K562 (cell line): Measurements from ENCODE around the gene FAM168B.

Experiments used
- ARID3A ChIP-seq: IDR thresholded peaks from 2 replicates; pipeline ENCODE4 v1.6.1; 2012; ENCODE audit warnings: low read depth, low read length, improper control_type of control experiment, borderline replicate concordance
- CTCF ChIP-seq, 3 experiments: IDR thresholded peaks in 2 of 3; conservative IDR thresholded peaks in 1 of 3; 2 replicates each; pipeline ENCODE4 v1.5.1; 2011 to 2012; ENCODE audit warnings: low read length in 3 of 3, mild to moderate bottlenecking in 3 of 3, control low read depth in 2 of 3, improper control_type of control experiment in 1 of 3, inconsistent platforms in 1 of 3, low read depth in 1 of 3, mixed read lengths in 1 of 3, moderate library complexity in 1 of 3; ENCODE audit not compliant: insufficient read depth in 2 of 3
- EHMT2 ChIP-seq: fragments of 450-650 bp; IDR thresholded peaks from 2 replicates; pipeline ENCODE4 v1.6.1; 2018; ENCODE audit warnings: antibody characterized with exemption
- ESRRA ChIP-seq: fragments of 450-650 bp; IDR thresholded peaks from 2 replicates; pipeline ENCODE4 v1.6.1; 2014; ENCODE audit warnings: low read depth, mild to moderate bottlenecking, moderate library complexity, borderline replicate concordance
- FOS ChIP-seq: IDR thresholded peaks from 3 replicates; pipeline ENCODE4 v1.6.1; 2011; ENCODE audit not compliant: insufficient read length; ENCODE audit errors: extremely low read depth
- KAT2B ChIP-seq: IDR thresholded peaks from one replicate; pipeline ENCODE4 v1.6.1; 2012; ENCODE audit warnings: low read depth, mild to moderate bottlenecking, control low read depth, inconsistent platforms, low read length, moderate library complexity
- KHSRP ChIP-seq: fragments of 450-650 bp; IDR thresholded peaks from 2 replicates; pipeline ENCODE4 v1.6.1; 2017
- POLR2A ChIP-seq: fragments of 450-650 bp; conservative IDR thresholded peaks from 2 replicates; pipeline ENCODE4 v1.6.1; 2016
- RAD51 ChIP-seq: fragments of 450-650 bp; IDR thresholded peaks from 2 replicates; pipeline ENCODE4 v1.7.1; 2016; ENCODE audit warnings: low read depth, mild to moderate bottlenecking, borderline replicate concordance
- YY1 ChIP-seq, 3 experiments: IDR thresholded peaks; 2 replicates each; pipeline ENCODE4 v1.6.1; 2011; ENCODE audit warnings: low read length in 2 of 3, mild to moderate bottlenecking in 2 of 3, moderate library complexity in 2 of 3, borderline replicate concordance in 1 of 3, control low read depth in 1 of 3, low read depth in 1 of 3; ENCODE audit not compliant: insufficient read depth in 3 of 3, insufficient replicate concordance in 2 of 3, control insufficient read depth in 1 of 3, insufficient read length in 1 of 3; ENCODE audit errors: extremely low read depth in 1 of 3
- ZNF174 ChIP-seq: fragments of 250-450 bp; sonication (Bioruptor Pico); IDR thresholded peaks from 2 replicates; pipeline ENCODE4 v1.4.0; 2020; ENCODE audit warnings: mild to moderate bottlenecking
- ZNF561 ChIP-seq: fragments of 450-650 bp; formaldehyde crosslinking; conservative IDR thresholded peaks from 2 replicates; pipeline ENCODE4 v1.4.0; 2020; ENCODE audit warnings: mild to moderate bottlenecking, moderate library complexity
- TF ChIP-seq, protein P1 (sequence below), 2 experiments: fragments of 450-650 bp in 1 of 2; sonication (generic) in 1 of 2; formaldehyde crosslinking in 1 of 2; IDR thresholded peaks in 1 of 2; conservative IDR thresholded peaks in 1 of 2; 2 replicates each; pipeline versions ENCODE4 v1.6.1 to v1.8.1; 2016 to 2023; ENCODE audit warnings: mild to moderate bottlenecking in 2 of 2, moderate library complexity in 2 of 2, inconsistent platforms in 1 of 2, missing genetic modification reagents in 1 of 2

GRCh38 chr2:131126436-131126835, 33.2 kb upstream of the FAM168B start:
- TF ChIP-seq ESRRA (no peak), POLR2A (no peak), ZNF561 (no peak), RAD51 (no peak), ARID3A (no peak), FOS (no peak), CTCF (IDR thresholded peaks at IDR 0.05 in 2 of 3, conservative IDR thresholded peaks at IDR 0.05 in 1 of 3; ENCODE audit: insufficient read depth in 2 of 3, low read depth in 1 of 3, low read length in 3 of 3) (no peak), KHSRP (no peak), YY1 (IDR thresholded peaks at IDR 0.05; ENCODE audit: borderline replicate concordance in 1 of 3, control insufficient read depth in 1 of 3, extremely low read depth in 1 of 3, insufficient read depth in 3 of 3, insufficient read length in 1 of 3, insufficient replicate concordance in 2 of 3, low read depth in 1 of 3, low read length in 2 of 3) (no peak), ZNF174 (CRISPR knock-in tag) (no peak), EHMT2 (no peak), KAT2B (no peak)
- TF ChIP-seq, protein P1, sequence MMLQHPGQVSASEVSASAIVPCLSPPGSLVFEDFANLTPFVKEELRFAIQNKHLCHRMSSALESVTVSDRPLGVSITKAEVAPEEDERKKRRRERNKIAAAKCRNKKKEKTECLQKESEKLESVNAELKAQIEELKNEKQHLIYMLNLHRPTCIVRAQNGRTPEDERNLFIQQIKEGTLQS (IDR thresholded peaks at IDR 0.05), result no peak
- TF ChIP-seq, protein P1 (CRISPR knock-in tag; conservative IDR thresholded peaks at IDR 0.05), result no peak
